Stimulated activated CD4-positive, alpha-beta T cell treated with anti-CD3 and anti-CD28 coated beads, TNF-alpha, amount 100 ng/mL, for 1 hour (primary cell): ENCODE measurements around the gene MUC5B.
A peak's percentile ranks its signal among the peaks of the same experiment; 100 is the strongest.

Experiments
- DNase-seq, 3 donors: peaks; one replicate each; pipeline ENCODE4 v3.0.0-alpha.2; 2020; ENCODE audit warnings: low read depth in 3 of 3, low spot score in 1 of 3

MUC5B gene

DNA sequence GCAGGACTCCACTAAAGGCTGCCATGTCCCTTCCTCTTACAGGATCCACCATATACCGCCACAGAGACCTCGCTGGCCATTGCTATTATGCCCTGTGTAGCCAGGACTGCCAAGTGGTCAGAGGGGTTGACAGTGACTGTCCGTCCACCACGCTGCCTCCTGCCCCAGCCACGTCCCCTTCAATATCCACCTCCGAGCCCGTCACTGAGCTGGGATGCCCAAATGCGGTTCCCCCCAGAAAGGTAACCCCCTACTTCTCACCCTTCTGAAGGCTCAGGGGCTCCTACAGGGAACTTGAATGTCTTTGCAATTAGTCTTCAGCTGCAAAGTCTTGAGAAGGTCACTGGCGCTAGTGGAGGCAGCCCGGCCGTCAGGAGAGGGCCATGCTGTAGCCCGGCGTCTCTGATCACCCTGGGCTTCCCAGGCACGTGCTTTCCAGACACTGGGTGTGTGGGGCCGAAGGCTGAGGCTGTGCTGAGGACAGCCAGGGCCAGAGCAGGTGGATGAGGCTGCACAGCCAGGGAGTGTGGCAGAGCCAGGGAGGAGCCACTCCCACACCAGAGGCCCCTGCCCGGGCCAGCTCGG lies 30.0 kb upstream of the MUC5B start:
- no peak for DNase-seq

DNA sequence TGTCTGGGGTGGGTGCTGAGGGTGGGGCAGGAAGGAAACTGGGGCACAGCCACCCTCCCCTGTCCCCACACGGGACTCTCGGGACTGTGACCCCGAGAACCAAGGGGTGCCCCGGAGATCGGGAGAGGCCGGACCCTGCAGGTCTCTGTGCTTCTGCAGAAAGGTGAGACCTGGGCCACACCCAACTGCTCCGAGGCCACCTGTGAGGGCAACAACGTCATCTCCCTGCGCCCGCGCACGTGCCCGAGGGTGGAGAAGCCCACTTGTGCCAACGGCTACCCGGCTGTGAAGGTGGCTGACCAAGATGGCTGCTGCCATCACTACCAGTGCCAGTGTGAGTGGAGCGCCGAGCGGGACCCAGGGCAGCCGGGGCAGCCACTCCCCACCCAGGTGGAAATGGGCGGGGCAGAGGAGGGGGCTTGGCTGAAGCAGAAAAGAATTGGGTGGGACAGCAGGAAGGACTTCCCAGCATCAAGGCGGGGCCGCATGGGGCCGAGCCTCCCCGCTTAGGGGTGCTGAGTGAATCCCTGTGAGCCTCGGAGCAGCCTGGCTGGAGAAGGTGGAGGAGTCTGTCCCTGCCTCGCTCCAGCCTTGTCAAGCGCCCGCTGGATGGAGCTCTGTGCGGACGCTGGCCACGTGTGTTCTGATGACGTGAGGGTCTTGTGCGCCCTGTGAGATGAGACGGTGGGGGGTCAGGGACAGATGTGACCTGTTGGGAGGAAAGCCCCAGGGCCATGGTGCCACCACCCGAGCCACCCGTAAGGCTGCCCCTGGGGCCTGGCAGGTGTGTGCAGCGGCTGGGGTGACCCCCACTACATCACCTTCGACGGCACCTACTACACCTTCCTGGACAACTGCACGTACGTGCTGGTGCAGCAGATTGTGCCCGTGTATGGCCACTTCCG lies 29.3 kb upstream of the MUC5B start:
- no peak for DNase-seq

DNA sequence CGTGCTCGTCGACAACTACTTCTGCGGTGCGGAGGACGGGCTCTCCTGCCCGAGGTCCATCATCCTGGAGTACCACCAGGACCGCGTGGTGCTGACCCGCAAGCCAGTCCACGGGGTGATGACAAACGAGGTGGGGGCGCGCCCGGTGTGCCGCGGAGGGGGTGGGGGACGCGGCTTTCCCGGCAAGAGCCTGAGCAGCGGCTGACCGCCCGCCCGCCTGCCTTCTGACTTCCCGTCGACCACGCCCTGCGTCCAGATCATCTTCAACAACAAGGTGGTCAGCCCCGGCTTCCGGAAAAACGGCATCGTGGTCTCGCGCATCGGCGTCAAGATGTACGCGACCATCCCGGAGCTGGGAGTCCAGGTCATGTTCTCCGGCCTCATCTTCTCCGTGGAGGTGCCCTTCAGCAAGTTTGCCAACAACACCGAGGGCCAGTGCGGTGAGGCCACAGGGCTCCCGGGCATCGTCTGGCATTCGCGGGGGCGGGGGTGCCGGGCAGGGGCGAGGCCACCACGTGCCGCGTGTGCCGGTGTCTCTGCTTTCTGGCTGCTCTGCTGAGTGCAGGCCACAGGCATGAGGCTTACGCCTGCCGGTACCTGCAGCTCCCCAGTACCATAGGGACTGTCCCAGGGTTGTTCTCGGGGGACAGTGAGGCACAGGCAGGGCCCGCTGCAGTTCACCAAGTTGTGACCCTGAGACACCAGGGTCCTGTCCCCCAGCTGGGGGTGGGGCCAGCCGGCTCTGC lies 28.5 kb upstream of the MUC5B start:
- DNase-seq = no peak

DNA sequence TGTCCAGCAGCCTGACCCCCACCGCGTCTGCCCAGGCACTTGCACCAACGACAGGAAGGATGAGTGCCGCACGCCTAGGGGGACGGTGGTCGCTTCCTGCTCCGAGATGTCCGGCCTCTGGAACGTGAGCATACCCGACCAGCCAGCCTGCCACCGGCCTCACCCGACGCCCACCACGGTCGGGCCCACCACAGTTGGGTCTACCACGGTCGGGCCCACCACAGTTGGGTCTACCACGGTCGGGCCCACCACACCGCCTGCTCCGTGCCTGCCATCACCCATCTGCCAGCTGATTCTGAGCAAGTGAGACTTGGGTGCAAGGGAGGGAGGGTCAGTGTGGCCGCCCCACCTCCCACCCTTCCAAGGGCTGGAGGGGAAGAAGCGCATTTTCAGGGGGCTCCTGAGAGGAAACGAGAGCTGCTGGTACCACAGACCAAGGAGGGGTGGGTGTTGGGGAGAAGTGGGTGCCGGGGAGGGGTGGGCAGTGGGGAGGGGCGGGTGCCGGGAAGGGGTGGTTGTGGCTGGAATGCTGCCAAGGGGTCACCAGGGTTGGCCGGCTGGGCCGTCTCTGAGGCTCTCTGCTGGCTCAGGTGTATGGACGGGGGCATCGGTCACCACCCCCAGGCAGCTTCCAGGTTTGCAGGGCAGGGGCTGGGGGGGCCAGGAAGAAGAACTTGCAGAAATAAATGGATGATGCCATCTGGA lies 27.7 kb upstream of the MUC5B start:
- DNase-seq = no peak

DNA sequence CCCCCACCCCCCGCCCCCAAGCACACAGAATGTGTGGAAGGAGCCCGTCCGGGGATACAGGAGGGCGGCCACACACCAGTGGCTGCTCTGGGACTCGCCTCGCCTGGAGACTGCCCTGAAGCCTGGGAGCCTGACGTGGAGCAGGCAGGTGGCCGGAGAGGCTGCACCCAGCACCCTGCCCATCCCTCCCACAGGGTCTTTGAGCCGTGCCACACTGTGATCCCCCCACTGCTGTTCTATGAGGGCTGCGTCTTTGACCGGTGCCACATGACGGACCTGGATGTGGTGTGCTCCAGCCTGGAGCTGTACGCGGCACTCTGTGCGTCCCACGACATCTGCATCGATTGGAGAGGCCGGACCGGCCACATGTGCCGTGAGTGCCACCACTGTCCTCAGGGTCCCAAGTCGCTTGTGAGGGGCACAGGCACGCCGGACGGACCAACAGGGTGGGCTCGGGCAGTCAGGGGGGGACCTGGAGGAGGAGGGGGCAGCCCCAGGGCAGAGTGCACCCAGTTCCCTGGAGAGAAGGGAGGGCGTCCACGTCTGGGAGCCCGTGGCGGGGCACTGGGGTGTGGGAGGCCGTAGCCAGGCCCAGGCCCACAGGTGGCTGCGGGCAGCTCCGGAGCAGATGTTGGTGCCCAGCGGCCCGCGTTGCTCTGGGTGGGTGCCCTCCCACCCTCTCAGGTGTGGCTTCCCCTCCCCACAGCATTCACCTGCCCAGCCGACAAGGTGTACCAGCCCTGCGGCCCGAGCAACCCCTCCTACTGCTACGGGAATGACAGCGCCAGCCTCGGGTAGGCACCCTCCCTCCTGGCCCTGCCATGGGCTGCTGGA lies 27.0 kb upstream of the MUC5B start:
- DNase-seq = no peak

DNA sequence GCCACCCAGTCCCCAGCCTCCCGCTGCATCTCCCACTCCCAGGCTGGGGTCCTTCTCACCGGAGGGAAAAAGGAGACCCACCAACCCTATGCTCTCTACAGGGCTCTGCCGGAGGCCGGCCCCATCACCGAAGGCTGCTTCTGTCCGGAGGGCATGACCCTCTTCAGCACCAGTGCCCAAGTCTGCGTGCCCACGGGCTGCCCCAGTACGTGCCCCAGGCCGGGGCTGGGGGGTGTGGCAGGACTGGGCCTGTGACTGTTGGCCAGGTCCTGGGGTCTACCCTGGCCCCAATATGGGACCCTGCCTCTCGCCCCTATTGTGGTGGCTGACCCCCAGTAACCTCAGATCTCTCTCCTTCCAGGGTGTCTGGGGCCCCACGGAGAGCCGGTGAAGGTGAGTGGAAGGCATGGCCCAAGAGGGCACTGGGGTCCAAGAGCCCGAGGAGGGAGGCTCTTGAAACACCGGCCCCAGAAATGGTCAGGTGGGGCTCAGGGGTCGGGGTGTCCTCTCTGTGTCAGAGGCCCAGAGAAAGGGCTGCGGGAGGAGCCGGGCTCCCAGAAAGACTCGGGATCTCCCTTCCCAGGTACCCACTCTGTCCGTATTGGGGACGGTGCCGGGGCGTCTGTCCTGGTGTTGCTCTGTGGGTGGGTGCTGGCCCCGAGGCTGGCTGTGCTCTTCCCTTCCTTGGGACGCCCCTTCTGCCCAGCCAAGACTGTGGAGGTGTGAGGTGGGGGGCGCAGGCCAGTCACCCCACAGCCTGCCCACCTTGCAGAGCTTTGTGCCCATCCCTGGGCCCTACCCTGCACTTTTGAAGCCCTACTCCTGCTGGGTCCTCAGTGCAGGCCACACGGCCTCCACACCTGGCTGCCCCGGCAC lies 26.1 kb upstream of the MUC5B start:
- no peak for DNase-seq

DNA sequence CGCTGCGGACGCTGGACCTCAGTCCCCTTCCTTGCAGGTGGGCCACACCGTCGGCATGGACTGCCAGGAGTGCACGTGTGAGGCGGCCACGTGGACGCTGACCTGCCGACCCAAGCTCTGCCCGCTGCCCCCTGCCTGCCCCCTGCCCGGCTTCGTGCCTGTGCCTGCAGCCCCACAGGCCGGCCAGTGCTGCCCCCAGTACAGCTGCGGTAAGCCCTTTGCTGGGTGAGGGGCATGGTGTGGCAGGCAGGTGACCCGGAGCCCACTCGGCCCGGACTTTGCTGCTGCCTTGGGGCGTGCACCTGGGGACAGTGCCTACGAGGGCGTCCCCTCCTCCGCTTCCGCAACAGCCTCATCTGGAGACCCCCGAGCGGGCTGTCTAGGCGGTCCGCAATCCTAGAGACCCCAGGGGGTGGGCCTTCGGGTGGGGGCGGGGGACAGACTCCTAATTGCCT lies 25.4 kb upstream of the MUC5B start:
- no peak for DNase-seq

DNA sequence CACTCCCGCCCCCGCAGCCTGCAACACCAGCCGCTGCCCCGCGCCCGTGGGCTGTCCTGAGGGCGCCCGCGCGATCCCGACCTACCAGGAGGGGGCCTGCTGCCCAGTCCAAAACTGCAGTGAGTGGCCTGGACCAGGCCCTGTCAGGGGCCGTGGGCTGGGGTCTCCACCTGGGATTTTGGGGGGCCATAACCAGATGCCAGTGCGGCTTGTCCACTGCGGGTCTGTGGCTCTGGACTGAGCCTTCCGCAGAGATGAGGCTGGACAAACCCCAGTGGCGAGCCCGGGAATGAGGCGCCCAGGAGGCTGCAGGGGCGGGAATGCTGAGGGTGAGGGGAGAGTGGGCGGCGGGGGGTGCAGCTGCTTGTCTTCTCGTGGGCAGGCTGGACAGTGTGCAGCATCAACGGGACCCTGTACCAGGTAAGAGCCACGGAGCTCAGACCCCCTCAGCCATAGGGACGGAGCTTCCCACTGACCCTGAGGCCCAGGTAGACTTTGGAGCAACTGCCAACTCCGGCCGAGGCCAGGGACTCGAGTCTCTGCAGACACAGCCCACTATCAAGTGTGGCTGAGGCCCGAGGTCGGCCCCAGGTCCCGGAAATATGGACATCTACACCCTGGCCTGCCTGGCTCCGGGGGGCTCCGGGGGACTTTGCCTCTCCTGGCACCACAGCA lies 24.8 kb upstream of the MUC5B start:
- DNase-seq = no peak

DNA sequence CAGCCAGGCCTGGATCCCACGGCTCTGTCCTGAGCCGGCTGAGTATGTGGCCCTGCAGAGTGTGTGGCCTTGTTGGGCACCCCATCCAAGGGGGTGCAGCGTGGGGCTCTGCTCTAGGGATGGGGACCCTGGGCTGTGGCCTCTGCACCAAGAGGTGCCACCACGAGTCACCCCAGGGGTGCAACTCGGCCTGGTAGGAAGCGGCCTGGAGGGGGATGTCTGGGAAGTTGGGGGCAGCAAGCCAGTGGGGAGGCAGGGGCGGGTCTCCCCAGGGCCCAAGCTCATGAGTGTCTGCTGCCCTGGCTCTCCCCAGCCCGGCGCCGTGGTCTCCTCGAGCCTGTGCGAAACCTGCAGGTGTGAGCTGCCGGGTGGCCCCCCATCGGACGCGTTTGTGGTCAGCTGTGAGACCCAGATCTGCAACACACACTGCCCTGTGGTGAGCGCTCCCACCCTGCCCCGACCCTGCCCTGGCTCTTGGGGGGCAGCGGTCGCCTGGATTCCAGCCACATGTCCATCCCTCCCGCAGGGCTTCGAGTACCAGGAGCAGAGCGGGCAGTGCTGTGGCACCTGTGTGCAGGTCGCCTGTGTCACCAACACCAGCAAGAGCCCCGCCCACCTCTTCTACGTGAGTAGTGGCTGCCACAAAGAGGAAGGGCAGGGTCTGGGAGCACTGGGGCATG lies 24.2 kb upstream of the MUC5B start:
- DNase-seq = no peak

DNA sequence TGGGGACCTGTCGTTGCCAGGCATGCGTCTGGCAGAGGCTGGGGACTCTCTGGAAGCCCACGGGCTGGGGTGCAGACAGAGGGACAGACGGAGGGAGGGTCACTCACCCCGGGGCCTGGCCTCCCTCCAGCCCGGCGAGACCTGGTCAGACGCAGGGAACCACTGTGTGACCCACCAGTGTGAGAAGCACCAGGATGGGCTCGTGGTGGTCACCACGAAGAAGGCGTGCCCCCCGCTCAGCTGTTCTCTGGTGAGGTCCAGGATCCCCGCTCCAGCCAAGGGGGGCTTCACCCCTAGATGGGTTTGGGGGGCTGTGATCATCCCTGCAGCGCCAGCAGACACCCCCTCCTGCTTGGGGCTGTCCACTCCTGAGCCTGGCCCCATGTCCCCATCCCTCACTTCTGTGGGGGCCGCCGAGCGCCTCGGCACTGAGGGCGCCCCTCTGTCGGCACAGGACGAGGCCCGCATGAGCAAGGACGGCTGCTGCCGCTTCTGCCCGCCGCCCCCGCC lies 23.6 kb upstream of the MUC5B start:
- no peak for DNase-seq

DNA sequence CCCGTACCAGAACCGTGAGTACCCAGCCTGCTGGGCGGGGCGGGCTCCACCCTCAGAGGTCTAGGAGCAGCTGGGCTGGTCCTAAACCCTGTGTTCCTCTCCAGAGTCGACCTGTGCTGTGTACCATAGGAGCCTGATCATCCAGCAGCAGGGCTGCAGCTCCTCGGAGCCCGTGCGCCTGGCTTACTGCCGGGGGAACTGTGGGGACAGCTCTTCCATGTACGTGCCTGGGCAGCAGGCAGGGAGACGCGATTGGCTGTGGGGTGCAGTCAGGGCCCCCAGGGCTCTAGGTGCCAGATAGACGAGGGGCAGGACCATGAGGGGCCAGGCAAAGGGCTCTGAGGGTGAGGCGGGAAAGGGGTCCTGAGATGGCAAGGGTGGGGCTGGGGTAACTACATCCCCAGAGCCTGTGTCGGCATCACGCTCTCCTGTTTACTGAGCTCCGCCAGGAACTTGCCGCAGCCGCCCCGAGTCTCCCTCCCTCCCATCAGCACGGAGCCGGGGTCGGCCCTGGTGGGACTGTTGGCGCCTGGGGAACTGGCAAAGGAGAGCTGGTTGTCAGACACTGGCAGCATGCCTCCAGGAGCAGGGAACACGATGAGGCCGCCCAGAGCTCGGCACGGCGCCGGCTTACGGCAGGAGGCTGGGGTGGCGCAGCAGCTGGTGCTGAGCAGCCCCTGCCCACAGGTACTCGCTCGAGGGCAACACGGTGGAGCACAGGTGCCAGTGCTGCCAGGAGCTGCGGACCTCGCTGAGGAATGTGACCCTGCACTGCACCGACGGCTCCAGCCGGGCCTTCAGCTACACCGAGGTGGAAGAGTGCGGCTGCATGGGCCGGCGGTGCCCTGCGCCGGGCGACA lies 22.9 kb upstream of the MUC5B start:
- no peak for DNase-seq

DNA sequence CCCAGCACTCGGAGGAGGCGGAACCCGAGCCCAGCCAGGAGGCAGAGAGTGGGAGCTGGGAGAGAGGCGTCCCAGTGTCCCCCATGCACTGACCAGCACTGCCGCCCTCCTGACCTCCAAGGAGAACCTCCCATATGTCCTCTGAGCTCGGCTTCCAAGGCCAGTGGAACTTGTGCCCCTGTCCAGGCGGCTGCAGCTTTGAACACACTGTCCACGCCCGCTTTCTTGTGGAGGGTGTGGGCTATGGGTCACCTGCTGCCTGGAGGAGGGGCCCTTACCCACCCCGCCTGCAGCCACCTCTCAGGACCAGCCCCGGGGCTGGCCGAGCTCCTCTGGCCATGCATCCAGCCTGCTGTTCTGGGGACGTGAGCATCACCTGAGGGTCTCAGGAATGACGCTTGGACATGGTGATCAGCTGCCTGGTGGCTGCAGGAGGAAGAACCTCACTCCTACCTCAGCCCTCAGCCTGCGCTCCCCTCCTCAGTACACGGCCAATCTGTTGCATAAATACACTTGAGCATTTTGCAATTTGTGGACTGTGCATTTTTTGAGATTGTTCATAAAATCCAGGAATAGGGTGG lies 22.2 kb upstream of the MUC5B start:
- DNase-seq = no peak

DNA sequence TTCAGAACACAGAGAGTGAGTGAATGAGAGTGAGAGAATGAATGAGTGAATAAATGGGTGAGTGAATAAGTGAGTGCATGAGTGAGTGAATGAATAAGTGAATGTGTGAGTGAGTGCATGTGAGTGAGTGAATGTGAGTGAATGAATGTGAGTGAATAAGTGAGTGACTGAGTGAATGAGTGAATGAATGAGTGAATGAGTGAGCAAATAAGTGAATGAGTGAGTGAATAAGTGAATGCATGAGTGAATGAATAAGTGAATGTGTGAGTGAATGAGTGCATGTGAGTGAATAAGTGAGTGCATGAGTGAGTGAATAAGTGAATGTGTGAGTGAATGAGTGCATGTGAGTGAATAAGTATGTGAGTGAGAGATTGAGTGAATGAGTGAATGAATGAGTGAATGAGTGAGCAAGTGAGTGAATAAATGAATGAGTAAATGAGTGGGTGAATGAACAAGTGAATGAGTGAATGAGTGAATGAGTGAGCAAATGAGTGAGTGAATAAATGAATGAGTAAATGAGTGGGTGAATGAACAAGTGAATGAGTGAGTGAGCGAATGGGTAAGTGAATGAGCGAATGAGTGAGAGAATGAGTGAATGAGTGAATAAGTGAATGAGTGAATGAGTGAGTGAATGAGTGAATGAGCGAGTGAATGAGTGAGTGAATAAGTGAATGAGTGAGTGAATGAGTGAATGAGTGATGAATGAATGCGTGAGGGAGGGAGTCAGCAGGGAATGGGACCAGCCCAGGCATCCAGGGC lies 21.3 kb upstream of the MUC5B start:
- DNase-seq = no peak

DNA sequence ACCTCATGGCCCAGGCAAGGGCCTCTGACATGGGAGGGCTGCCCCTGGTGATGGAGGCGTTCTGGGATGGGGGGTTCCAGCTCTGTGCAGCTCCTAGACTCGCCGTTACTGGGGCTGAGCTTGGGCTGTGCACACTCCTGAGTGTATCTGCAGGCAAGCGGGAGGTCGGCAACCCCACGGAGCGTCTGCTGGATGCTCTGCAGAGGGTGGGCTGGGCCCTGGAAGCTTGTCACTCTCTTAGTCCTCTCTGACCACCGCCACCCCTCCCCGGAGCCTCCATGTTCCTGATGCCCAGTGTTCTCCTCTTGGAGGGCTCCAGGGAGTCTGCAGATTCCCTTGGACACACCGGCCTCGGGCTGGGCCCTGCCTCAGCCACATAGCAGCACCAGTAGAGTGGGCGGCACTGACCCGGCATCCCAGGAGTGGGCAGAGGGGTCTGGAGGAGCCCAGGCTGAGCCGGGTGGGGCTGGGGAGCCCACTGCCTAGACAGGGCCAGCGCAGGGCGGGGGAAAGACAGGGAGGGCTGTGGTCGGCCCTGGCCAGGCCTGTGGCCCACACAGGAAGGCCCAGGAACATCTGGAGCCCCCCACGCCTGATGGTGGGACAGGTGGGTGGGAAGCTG lies 20.6 kb upstream of the MUC5B start:
- no peak for DNase-seq

DNA sequence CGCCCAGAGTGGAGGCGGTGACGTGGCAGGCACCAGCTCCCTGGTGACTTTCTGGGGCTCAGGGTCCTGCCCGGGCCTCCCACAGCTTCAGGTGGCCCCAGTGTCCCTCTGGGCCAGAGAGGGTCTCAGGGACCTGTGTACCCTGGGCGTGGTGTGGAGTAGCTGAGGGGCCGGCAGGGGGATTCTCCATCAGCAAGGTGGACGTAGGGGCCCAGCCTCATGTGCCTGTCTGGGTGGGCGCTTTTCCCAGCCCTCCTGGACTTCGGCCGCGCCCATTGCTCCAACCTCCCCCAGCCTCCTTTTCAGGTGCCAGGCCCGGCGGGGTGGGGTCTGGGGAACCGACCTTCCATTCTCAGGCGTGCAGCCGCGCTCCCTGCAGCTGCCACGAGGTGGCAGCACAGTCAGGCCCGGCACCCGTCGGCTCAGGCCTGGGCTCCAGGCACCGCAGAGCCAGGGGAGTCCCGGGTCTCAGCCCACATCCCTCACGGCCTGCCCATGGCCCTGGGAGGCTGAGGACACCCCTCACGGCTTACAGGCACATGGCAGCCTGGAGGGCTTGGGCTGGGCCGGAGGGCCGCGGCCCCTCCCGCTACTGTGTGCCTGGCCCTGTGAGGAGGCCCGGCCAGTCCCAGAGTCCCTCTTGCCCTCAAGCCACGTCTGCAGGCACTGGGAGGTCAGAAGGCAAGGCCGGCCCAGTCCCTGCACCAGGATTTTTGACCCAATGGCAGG lies 19.9 kb upstream of the MUC5B start:
- DNase-seq = peak in 2 of 3 donors; percentile 35 to 64
